ENCODE results near the gene CAPN10.
A peak's percentile ranks its signal among the peaks of the same experiment; 100 is the strongest.
"Not testable (repeated sequence)": the region's sequence is repeated elsewhere in the genome, so short reads cannot be mapped to it uniquely, and the experiment has no call there.

Gene CAPN10

DNA sequence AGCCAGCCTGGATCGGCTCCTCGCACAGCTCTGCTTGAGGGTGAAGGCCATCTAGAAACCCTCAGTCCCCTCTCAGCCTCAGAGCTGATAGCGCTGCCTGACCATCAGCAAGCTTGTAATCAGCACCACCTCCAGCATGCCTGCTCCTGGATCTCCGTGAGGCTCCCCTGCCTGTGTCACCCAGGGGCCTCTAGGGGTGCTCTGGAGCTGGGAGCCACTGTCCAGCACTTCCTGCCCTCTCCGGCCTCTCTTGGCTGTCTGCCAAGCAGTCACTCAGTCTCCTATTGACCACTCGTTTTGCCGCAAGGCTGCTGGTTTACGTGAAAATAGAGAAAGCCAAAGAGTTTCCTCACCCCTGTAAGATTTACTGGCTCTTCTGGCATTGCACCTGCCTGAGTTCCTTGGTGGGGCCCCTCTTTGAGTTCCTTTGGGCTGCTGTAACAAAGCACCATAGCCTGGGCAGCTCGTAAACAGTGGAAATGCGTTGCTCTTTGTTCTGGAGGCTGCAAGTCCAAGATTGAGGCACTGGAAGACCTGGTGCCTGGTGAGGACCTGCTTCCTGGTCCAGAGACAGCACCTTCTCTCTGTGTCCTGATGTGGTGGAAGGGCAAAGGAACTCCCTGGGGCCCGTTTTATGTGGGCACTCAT lies 17.9 kb downstream of the CAPN10 start:
- DNase-seq = peak; percentile 79

DNA sequence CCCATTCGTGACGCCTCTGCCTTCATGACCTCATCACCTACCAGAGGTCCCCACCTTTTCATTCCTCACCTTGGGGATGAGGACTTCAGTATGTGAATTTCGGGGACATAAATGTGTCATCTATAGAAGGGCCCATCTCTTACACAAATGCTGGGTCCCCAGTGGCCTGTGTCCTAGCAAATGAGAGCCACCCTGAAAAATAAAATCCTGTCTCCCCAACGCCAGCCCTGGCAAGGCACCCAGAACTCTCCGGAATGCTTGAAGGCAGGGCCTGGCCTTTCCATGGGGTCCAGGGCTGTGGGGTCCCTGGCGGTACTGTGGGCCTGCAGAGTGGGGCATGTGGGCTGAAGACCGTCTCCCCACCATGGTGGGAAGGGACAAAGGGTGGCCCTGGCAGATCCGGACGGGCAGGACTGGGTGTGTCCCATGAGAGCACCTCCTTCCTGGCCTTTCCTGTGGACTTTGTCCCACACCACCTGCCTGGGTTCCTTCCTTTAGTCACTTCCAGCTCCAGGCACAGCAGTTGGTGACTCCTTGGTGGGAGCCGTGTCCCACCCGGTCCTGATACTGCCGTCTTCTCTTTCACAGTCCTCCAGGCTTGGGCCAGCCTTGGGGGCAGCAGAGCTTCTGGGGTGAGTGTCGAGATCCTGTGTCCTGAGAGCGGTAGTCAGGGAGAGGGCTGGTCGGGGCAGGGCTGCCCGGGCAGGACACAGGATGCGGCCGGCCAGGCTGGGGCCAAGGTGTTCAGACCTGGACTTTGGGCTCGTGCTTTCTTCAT lies 18.6 kb downstream of the CAPN10 start:
- no peak for DNase-seq

DNA sequence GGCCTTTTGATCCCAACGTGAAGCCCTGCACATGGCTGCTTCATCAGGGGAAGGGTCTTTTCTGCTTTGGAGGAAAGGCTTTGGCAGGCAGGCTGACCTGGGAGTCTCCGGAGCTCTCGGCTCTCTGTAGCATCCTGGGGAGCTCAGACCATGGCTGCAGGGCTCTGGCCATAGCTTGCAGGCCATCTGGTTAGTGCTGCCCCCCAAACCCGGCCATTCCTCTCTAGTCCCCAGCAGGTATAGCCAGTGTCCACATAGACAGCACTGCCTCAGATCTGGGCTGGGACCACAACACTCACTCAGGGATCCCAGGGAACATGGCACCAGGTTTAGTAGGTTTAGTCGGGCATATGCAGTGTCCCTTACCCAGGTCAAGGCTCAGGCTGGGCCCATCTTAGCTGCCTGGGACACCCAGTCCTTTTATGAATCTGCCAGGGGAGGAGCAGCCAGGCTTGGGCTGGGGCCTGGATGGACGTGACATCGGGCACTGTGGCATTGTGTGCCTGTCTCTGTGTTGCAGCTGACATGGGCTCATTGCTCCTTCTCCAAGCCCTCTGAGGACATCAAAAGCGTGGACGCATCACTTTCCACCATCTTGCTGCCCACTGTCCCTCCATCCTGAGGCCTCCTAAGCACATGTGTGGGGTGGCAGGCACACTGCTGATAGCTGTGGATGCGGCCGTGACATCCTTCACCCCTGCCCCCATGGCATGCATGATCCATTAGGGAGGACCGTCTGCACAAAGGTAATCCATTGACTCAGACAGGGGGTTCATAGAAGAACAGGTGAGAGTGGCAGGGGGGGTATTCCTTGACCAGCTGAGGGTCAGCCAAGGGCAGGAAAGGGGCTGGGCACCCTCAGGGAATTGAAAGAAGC lies 19.6 kb downstream of the CAPN10 start:
- DNase-seq = no peak

DNA sequence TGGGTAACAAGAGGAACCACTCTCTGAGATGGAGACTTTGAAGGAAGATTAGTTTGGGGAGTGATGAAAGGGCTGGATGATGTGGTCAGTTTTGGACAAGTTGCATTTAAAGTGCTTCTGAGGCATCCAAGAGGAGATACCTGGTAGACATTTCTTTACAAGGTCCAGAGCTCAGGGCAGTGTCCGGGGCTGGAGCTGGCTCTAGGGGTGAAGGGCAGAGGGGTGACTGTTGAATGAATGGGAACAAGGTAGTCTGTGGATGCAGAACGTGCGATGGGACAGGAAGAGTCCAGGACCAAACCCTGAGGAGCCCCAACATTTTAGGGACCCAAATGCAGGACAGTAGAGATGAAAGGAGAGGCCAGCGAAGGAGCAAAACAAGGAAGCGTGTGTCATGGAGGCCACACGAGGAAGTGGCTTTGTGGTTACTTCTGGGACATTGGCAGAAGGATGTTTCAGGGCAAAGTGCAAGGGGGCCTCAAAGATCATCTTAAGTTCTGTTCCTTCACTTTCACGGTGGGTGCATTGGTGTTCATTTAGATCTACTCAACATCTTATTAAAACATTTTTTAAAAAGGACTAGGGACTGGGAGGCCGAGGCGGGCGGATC lies 25.2 kb downstream of the CAPN10 start:
- peak; percentile 73 for DNase-seq

DNA sequence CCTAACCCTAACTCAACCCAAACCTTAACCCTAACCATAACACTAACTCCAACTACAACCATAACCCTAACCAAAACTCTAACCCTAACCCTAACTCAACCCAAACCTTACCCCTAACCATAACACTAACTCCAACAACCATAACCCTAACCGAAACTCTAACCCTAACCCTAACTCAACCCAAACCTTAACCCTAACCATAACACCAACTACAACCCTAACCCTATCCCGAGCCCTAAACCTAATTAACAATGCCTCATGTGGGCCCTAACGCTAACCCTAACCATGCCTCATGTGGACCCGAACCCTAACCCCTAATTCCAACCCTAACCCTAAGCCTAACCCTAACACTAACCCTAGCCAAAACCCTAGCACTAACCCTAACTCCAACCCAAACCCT lies 27.2 kb downstream of the CAPN10 start:
- no peak for DNase-seq

DNA sequence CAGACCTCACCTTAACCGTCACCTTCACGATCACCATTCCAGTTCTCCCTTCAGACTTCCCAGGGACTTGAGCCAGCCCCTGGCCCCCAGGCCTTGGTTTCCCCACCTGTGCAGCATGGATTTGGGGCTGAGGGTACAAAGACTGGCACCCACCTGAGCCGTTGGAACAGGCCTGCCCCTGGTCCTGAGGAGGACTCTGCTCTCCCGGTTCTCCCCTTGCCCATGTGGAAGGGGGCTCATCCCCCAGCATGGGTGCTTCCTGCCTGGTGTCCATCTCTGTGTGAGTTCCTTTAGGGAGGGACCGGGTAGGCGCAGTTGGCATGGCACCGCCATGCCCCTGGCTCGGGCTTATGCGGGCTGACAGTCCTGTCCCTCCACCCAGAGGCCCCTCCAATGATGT lies 27.9 kb downstream of the CAPN10 start:
- DNase-seq = no peak

DNA sequence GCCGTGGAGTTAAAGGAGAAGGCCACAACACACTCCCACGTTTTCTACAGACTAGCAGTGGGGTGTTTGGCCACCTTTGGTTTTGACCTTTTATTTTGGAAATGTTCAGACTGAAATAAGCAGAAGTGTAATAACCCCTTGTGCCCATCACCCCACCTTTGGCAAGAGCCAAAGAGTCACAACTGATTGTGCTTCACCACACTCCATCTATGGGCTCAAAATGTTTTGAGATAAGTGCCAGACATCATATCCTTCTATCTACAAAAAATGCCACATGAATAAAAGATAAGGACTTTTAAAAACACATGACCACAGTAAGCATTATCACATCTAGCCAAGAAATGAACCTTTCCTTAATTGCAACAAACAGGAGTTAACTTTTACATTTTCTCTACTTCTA lies 28.9 kb downstream of the CAPN10 start:
- no peak for DNase-seq

DNA sequence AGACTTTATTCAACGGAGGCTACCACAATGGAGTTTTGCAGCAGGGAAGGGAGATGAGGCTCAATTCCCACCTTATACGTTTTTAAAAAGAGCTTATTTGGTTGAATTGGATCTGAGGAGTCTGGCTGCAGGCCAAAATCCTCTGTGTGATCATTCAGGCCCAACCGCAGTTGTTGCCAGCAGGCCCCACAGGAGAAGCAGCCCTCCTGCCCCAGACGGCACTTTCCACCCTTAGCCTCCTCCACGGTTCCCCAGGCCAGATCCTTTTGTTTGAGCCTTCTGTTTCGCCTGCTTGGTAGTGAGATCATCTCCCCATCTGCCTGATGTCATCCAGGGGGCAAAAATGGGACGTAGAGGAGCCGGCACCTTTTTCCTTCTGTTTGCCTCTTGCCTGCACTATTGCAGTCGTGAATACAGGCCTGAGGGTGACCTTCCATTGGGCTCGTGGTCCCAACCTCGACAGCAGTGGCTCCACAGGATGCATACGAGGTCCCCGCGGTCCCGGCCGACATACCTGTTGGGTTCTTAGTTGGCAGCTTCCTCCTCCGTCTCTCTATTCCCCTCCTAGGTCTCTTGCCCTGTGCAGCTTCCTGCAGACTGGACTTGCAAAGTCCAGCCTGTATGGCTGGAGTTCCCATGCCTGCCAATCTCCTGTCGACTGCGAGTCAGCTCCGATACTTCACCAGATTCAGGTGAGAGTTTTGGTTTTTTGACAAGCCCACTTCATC lies 29.4 kb downstream of the CAPN10 start:
- no peak for DNase-seq

DNA sequence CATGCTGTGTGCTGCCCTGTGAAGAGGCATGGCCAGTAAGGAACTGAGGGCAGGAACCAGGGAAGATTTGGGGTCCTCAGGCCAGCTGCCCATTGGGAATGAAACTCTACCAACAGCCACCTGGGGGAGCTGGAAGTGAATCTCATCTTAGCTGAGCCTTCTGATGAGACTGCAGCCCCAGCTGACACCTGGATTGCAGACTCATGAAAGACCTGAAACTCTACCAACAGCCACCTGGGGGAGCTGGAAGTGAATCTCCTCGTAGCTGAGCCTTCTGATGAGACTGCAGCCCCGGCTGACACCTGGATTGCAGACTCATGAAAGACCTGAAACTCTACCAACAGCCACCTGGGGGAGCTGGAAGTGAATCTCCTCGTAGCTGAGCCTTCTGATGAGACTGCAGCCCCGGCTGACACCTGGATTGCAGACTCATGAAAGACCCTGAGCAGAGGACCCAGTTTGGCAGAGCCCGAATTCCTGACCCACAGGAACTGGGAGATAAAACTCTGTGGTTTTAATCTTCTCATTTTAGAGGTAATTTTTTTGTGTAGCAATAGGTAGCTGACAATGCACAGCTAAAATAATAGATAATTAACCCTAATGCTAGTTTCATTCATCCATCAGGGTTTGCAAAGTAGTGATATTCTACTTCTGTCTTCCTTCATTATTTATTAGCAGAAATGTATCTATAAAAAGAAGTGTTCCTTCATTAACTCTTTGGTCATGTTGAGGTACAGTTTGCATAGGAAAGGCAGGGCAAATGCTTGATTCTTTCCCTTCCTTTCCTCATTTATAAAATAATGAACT lies 30.5 kb downstream of the CAPN10 start:
- not testable (repeated sequence) for DNase-seq

DNA sequence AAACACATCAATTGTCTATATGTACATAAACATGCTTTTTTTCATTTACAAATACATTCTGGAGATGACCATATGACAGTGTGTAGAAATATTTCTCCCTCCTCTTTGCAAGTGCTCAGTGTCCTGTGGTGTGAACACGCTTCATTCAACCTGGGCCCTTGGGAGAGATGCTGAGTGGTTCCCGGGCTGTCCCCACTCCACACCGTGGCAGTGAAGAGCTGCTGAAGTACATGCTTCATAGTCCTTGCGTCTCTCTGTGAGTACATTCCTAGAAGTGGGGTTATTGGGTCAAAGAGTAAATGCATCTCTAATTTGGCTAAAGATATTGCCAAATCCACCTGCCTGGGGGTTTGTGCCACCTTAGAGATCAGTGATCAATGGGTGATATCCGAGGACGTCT lies 32.2 kb downstream of the CAPN10 start:
- no peak for DNase-seq

DNA sequence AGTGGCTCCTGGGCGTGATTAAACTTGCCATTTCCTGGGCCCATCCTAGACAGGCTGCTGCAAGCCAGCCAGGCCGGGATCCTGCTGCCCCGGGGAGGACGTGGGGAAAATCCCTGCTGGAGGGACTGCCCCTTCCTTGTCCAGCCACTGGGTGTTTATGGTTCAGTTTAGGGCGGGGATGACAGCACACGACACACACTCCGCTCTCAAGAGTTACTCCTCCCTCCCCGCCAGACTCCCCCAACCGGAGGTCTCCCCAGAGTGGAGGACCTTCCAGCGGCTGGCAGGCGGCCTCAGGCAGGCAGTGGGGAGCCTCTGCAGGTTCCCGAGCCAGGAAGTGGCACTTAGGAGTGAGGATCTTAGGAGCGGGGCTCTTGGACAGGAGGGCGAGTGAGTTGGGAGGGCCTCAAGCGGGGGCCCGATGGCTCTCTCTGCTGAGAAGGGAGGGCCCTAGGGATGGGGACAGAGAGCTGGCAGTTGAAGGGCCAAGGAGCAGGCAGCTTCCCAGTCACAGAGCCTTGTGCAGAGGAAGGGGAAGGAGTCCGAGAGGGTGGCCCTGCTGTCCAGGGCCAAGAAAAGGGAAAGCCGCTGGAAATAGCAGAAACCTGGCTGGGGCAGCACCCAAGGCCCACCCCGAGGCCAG lies 33.1 kb downstream of the CAPN10 start:
- peak; percentile 84 for DNase-seq

DNA sequence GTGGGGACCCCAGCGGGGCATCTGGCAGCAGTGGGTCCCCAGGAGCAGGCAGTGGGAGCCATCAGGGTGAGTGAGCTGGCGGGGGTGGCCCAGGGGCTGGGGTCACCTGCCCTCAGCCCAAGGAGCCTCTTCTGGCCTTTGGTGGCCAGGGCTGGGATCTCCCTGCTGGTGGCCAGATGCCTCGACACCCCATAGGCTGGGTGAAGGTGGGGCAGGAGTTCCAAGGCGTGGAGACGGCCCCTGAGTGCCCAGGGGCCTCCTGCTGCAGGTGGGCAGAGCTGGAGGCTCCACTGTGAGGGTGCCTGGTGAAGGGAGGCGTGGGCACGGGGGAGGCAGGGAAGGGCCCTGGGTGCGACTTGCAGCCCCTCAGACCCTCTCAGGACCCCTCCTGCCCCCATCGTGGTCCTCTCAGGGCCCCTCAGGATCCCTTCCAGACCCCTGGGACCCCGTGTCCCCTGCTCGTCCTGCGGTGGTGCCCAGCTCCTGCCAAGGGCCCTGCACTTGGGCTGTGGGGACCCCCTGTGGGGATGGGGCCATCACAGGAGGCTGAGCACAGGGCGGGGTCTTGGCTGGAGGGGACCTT lies 33.7 kb downstream of the CAPN10 start:
- no peak for DNase-seq

DNA sequence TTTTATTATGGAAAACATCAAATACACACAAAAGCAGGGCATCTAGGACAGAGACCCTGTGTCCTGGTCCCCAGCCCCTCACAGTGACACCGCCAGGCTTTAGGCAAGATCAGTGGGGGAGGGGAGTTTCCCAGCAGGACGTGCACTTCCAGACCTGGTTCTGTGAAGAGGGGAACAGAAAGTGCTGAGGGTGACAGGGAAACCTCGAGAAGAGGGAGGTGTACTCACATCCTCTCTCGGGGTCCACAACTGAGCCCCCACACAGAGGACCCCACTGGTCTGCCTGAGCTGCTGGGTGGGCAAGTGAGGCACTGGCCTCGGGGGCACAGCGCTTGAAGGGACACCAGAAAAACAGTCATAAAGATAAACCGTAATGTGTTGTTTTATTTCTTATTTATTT lies 34.3 kb downstream of the CAPN10 start:
- DNase-seq = peak; percentile 69

DNA sequence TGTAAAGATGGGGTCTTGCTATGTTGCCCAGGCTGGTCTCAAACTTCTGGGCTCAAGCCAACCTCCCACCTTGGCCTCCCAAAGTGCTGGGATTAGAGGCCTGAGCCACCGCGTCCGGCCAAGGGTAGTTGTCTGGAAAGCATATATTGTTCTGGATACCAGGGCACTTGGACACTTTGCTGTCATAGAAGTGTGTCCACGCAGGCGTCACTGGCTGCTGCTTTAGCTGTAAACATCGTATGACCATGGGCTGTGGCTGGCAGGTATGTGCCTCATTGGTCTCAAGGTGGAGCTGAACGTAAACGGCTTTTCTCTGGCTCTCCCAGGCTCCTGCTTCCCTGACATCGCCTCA lies 35.5 kb downstream of the CAPN10 start:
- DNase-seq = no peak

DNA sequence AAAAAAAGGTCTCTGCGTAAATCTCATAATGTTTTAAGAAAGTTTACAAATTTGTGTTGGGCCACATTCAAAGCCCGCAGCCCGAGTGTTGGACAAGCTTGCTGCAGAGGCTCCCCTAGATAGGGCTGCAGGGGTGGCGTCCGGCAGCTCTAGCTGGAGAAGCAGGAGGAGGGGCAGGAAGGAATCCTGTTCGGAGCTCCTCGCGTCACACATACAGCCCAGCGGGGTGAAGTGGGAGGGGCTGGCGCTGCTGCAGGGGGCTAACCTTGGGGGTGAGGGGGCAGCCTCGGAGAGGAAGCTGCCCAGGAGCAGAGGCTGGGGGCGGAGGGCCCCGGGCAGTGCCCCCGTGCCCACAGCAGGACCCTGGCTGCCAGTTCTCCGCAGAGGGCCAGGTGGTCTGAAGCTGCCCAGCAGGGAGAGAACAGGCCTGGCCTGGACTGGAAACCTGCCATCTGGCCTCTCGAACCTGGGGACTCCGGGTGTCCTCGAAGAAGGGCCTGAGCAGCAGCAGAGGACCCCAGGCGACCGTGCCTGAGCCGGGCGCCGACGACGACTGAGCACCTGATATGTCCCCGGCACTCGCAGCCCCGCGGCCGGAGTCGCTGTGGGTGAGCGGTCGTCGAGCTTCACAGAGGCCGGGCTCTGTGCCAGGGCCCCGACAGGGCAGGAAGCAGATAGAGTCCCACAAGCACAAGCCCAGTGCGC lies 36.1 kb downstream of the CAPN10 start:
- no peak for DNase-seq

DNA sequence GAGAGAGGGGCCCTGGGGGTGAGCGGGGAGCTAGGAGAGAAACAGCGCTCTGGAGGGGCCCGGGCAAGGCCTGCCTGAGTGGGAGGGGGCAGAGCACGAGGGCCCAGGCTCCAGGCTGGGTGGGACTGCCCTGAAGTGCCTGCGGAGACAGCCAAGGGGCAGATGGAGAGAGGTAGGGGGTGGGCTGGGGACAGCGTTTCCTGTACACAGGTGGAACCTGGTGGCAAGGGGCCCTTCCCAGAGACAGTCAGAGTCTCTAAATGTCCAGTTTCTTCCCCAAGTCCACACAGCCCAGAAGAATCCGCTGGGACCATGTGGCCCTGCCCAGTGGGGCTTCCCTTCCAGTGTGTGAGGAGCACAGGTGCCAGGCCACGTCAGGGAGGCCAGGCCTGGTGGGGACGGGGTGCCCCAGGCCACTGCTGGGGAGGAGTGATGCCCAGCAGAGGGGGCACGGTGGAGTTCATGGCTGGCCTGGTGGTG lies 37.0 kb downstream of the CAPN10 start:
- DNase-seq = no peak

DNA sequence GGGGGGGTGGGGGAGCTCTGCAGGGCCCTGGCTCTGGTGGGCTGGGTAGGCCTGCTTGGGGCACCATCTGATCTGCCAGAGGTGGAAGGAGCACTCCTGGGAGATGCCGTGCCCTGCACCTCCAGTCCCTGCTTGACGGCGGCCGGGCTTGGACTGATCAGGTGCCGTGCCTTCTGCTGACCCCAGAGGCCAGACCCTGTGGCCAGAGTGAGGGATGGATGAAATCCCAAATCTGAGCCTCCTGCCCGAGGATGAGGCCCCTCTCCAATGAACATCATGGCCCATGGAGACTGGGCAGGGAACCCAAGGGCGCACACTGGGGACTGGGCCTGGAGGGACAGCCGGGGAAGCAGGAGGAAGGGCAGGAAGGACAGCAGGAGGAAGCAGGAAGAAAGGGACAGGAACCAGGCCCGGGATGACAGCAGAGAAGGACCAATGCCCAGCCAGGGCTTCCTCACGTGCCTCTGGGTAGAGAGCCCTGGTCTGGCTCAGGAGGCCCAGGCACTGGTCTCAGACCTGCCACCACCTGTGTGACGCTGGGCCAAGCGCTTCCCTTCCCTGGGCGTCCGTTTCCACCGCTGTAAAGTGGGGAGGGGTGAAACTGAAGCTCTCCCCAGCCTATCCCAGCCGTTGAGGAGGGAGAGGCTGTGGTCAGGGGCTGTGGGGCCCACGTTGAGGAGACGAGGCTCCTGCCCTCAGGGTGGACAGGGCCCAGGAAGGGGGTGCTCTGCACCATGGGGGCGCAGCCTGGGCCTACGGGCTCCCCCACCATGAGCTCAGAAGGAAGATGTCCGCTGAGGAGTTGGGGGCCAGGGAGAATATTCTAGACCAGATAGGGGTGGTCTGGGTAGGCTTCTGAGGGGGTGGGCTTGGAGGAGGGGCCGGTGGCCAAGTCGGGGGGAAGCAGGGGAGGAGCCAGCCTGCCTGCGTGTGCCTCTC lies 37.7 kb downstream of the CAPN10 start:
- peak; percentile 37 for DNase-seq

DNA sequence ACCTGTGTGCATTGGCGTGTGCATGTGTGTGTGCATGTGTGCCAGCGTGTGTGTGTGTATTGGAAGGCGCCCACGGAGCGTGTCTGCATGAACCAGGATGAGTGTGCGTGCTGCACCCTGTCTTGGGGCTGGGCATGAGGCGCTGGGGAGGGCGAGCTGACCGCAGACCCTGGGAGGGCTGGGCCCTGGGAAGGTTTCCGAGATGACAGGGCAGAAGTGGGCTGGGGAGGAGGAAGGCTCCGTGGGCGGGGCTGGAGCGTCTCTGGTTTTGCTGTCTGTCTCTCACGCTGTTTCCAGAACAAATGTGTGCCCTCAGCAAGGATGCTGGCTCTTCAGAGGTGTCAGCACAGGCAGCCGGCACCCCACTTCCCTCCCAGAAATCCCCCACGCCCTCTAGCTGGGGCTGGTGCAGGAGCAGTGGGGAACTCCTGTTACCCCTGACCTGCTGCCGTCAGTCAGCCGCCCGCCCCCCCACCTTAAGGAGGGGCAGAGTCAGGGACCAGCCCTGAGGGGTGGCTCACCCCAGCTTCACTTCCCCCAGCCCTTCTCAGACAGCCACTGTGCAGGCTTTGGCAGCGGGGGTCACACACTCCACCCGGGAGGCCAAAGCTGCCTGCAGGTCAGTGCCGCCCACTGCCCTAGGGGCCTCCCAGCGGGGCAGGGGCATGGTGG lies 38.6 kb downstream of the CAPN10 start, which contains the start of gene GPR35:
Gene GPR35 (plus strand): TSS at position 531 of the 672 bp plus-strand sequence. CDS start 4,473 bp downstream, outside the sequence.
- DNase-seq = peak; percentile 87

Measured in inflammatory macrophage treated with lipopolysaccharide for 4 hours (primary cell).